Measurements from ENCODE around the gene SYT2. TPM values are rescaled to one million over a fixed set of nuclear protein-coding genes. Genes with fewer than 3 reads are reported as not detected.
A peak's percentile ranks its signal among the peaks of the same experiment; 100 is the strongest.
"Not testable (repeated sequence)": the region's sequence is repeated elsewhere in the genome, so short reads cannot be mapped to it uniquely, and the experiment has no call there.

Gene SYT2
- total RNA-seq, 1 experiment from 2014 or later = not detected

DNA sequence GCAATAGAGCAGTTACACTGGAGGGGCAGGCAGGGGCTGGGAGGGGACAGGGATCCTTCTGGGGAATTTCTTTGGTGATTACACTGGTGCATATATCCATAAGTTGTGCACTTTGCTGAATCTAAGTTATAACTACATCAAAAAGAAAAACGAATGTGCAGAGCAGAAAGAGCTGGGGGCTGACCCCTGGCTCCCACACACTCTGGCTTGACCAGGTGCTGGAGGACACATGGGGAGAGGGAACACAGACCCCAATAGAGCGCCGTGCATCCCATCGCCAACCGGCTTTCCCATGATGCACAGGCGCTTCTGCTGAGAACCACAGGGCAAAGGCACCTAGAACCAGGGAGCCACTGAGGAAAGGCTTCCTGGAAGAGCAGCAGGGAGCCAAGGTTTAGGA lies 80.2 kb downstream of the SYT2 start:
- in situ Hi-C loops (cut with HindIII; ENCODE audit: low sequenced_read_pairs); DNase-seq (ENCODE audit: low spot score): not testable (repeated sequence)

DNA sequence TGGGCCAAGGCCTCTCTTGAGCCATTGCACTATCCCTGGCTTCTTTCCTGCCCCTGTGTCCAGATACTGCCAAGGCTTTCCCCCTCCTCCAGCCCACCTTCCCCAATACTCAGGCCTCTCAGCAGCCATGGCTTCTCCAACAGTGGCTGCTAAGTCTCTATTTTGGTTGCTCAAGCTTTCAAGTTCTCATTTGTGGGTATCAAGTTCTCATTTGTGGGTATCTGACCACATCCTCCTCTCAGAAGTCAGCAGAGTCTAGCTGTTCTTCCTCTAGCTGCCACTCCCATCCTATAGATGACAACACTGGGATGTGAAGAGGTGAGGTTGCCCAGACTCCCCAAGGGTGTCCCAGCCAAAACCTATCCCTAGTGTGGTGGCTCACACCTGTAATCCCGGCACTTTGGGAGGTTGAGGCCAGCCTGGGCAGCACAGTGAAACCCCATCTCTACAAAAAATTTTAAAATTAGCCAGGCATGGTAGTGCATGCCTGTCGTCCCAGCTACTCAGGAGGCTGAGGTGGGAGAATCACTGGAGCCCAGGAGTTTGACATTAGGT lies 80.9 kb downstream of the SYT2 start:
- in situ Hi-C loops (cut with HindIII; ENCODE audit: low sequenced_read_pairs); DNase-seq (ENCODE audit: low spot score): not testable (repeated sequence)

DNA sequence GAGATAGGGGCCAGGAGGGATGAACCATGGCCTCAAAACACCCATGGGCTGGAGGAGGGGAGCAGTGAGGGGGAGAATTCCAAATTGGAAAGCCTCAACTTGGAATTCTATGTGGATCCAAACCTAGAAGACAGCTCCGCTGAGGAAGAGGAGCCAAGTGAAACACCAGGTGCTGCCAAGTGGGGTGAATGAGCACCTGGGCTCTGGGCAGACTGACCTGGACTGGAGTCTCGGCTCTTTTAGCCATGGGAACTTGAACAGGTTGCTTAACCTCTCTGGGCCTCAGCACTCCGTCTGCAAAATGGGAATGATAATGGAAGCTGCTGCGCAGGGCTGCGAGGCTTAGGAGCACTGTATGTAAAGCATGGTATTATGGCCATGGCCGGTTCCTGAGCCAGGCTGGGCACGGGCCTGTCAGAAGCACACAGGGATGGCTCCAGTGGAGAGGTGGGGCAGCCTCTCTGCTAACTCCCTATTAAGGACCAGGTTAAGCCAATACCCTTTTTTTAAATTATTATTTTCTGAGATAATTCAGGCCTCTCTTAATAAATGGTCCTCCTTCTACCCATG lies 81.5 kb downstream of the SYT2 start:
- in situ Hi-C loops (cut with HindIII; ENCODE audit: low sequenced_read_pairs) = no loop called here
- peak; percentile 90 for DNase-seq (ENCODE audit: low spot score)

DNA sequence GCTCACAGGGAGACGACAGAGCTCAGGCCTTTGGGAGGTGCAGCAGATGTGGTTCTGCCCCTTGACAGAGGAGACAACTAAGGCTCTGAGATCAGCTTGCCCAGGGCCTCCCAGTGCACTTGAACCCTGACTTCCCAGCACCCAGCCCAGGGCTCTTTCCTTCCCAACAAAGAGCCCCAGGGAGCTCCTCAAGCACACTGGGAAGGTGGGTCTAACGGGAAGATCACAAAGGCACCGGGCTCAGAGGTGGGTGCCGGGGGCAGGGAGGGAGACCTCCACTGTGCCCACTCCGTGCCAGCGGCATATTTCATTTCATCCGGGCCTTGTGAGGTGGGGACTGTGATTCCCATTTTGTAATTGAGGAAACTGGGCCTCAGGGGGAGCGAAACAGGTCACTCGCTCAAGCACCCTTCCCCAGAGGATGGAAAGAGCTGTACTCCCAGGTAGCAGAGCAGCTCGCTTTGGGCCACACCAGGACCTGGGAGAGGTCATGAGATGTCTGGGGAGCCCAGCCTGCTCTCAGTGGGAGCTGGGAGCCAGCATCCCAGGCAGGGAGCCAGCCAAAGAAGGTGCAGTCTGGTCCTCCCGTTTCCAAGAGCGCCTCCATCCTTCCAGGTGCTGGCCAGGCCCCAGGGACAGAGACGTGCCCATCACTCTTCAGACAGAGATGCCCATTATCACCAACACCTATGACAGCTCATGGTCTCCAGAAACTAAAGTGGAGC lies 82.3 kb downstream of the SYT2 start:
- in situ Hi-C loops (cut with HindIII; ENCODE audit: low sequenced_read_pairs) = no loop called here
- DNase-seq (ENCODE audit: low spot score) = no peak

DNA sequence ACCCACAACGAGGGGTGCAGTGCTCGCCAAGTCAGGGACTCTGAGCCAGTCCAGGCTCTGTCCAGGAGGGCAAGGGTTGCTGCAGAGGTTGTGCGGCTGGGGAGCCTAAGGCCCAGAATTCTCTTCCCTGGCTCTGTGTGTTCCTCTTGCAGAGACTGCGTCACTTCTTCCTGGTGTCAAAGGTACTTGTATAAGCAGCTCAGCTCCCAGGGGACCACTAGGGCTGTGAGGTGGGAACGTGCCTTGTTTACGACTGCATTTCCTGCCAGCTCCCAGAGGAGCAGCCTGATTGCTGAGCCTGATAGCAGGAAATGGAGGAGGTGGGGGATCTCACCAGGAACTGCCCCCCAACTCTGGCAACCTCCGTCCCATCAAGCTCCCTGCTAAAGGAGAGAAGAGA lies 83.2 kb downstream of the SYT2 start:
- DNase-seq (ENCODE audit: low spot score); in situ Hi-C loops (cut with HindIII; ENCODE audit: low sequenced_read_pairs): not testable (repeated sequence)

DNA sequence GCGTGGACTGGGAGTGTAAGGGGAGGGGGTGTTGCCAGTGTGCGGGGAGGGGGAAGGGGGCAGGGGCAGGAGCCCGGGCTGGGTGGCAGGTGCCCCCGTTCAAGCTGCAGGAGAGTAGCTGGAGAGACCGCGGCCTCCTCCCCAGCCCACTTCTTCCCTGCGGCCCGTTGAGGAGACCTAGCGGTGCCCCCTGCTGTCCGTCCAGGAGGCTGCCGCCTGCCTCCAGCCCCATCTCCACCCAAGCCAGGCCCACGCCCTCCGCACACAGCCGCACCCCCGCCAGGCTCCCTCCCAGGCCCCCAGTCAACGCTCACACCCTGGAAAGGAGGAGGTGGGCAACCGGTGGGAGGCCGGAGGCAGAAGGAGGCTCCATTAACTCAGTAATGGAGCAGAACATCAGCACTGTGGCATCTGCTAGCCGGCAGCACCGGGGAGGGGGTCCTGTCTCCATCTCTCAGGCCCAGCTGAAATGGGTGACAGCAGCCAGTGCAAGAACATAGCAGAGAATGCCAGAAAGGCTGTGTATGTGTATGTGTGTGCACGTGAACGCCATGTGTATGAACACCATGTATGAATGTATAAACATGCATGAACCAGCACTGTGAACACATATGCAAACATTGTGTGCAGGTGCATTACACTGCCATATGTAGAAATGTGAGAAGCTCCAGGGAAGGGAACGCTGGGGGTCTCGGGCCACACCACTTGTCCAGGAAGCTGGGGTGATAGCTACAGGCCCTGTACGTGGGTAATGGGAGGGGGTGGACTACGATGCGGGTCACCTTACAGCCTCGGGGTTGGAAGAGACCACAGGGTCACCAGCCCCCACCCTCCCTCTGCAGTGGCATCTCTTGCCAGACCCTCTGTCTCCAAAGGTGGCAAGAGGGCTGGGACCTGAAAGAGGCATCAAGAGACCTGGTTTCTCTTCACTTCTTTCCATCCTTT lies 84.6 kb downstream of the SYT2 start:
- in situ Hi-C loops (cut with HindIII; ENCODE audit: low sequenced_read_pairs) = no loop called here
- no peak for DNase-seq (ENCODE audit: low spot score)

DNA sequence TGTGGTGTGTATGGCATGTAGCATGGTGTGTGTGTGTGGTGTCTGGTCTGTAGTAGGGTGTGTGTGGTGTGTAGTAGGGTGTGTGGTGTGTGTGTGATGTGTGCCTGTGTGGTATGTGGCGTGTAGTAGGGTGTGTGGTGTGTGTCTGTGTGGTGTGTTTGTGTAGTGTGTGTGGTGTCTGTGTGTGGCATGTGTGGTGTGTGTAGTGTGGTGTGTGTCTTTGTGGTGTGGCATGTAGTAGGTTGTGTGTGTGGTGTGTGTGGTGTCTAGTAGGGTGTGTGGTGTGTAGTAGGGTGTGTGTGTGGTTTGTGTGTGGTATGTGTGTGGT lies 85.5 kb downstream of the SYT2 start:
- in situ Hi-C loops (cut with HindIII; ENCODE audit: low sequenced_read_pairs) = no loop called here
- DNase-seq (ENCODE audit: low spot score) = no peak

DNA sequence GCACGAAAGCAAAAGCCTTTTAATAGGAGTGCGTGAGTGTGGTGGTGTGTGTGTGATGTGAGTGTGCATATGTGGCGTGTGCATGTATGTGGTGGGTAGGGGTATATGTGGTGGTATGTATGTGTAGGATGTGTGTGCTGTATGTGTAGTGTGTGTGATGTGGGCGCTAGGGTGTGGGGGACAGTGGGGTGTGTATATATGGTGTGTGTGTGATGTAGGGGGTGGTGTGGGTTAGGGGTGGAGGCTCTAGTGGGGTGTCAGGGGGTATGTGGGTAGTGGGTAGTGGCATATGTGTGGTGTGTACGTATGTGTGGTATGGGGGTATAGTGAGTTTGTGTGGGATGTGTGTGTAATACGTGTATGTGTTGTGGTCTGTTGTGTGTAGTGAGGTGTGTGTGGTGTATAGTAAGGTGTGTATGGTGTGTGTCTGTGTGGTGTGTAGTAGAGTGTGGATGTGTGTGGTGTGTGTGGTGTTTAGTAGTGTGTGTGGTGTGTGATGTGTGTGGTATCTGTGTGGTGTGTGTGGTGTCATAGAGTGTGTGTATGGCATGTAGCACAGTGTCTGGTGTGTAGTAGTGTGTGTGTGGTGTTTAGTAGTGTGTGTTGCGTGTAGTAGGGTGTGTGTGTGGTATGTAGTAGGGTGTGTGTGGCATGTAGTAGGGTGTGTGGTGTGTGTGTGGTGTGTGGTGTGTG lies 86.0 kb downstream of the SYT2 start:
- in situ Hi-C loops (cut with HindIII; ENCODE audit: low sequenced_read_pairs) = no loop called here
- no peak for DNase-seq (ENCODE audit: low spot score)

DNA sequence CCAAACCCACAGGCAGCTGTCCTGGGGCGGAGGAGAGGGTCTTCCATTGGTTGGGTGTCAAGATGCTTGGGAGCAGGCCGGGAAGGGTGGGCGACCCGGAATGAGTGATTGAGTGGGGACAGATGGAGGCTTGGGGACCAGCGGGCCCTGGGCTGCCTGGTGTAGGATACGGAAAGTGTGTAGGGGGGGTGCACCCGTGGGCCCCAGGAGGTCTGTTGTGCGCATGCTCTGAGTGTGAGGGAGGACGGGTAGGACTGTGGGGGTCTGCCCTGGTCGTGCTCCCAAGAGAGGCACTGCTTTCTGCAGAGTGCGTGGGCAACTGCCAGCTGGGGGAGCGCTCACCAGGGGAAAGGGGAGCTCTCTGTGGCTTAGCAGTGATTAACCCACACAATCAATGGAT lies 86.8 kb downstream of the SYT2 start:
- DNase-seq (ENCODE audit: low spot score); in situ Hi-C loops (cut with HindIII; ENCODE audit: low sequenced_read_pairs): not testable (repeated sequence)

DNA sequence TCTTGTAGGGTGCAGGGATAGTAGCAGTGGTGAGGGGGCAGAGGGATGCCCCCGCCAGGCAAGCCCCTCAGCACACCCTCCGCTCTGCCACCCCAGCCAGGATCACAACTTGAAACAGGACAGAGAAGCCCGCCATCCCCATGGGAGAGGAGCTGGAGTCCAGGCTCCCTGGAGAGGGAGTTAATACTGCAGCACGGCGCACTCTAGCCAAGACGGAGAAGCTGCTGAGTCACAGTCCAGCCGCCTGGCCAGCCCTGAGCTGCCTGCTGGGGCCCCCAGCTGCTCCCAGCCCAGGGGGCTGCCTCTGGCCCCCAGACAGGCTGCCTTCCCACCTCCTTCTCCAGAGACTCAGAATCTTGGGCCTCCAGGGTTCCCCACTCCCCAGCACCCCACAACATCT lies 87.2 kb downstream of the SYT2 start:
- in situ Hi-C loops (cut with HindIII; ENCODE audit: low sequenced_read_pairs) = no loop called here
- no peak for DNase-seq (ENCODE audit: low spot score)

DNA sequence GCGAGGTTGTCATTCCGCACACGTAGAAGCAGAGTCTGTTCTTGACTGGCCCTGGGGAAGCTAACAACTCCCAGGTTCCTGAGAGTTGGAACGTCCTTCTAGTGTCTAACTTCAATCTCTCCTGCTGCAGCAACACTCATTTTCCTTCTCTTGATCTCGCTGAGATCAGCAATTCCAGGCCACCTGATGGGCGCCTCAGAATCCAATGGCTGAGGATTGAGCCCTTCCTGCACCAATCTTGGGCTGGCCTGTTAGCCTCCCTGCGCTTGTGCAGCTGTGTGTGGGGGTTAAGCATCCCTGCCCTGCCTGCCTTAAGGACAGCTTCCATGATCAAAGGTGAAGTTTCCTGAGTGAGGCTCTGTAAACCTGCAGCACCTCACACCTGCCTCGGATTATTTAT lies 87.9 kb downstream of the SYT2 start:
- DNase-seq (ENCODE audit: low spot score) = no peak
- in situ Hi-C loops (cut with HindIII; ENCODE audit: low sequenced_read_pairs) = no loop called here

DNA sequence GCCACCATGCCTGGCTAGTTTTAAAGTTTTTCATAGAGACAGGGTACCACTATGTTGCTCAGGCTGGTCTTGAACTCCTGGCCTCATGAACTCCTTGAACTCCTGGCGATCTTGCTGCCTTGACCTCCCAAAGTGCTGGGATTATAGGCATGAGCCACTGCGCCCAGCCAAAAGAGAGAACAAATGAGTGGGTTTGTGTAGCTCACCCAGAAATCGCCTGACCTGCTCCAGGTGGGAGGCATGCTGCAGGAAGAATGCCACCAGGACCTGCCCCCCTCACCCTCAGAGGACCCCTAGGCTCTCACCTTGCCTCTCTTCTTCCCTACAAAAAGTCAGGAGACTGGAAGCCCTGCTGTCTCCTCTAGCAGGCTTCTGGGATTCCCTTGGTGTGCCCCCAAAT lies 88.8 kb downstream of the SYT2 start:
- in situ Hi-C loops (cut with HindIII; ENCODE audit: low sequenced_read_pairs) = no loop called here

DNA sequence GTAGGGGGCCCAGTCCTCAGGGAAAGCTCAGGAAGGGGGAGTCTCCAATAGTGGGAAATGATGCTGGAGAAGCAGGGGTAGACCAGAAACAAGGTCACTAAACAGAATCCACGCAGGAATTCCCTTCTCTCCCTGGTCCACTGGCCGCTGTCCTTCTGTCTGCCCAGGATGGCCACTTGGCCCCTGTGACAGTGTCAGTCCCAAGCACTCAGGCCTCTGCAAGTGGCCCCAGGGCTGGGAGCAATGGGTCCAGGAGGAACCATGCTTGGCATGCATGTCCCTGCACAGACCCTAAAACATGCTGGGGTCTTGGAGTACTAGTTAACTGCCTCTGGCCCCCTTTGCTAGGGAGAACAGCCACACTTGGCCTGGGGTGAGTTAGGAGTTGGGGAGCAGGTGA lies 90.2 kb downstream of the SYT2 start:
- DNase-seq (ENCODE audit: low spot score); in situ Hi-C loops (cut with HindIII; ENCODE audit: low sequenced_read_pairs): not testable (repeated sequence)

More for the DNA sequence above, 88.8 kb downstream of the SYT2 start:
- DNase-seq (ENCODE audit: low spot score) = no peak

DNA sequence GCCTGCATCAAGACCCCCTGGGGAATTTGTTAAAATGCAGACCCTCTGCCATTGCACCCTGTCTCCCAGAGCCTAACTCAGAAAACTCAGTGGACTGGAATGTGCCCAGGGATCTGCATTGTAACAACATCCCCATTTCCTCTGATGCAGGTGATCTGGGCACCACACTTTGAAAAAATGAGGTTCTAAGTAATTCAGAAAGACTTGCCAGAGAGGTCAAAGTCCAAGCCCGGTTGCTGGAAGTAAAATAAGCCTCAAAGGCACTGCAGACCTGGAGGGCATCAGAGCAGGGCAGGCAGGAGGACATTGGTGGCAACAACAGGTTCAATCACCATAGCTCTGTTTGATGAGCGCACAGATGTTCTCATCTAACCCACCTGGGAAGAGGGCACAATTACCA lies 90.7 kb downstream of the SYT2 start:
- no peak for DNase-seq (ENCODE audit: low spot score)
- in situ Hi-C loops (cut with HindIII; ENCODE audit: low sequenced_read_pairs) = no loop called here

DNA sequence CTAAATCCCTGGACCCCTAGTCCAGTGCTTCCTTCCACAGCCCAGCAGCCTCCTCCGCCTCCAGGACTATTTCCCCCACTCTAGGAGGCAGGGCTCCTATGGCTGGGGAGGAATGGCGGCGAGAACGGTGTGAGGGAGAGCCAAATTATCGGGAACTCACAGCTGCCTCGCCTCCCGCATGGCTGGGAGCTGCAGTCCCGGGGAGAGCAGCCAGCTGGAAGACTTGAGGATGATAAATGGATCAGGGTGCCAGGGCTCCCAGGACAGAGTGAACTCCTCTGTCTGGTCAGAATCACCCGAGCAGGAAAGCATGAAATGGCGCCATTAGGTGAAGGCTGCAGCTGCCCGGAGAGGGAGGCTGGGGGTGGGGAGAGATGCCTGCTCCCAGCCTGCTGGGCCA lies 91.2 kb downstream of the SYT2 start:
- in situ Hi-C loops (cut with HindIII; ENCODE audit: low sequenced_read_pairs); DNase-seq (ENCODE audit: low spot score): not testable (repeated sequence)

DNA sequence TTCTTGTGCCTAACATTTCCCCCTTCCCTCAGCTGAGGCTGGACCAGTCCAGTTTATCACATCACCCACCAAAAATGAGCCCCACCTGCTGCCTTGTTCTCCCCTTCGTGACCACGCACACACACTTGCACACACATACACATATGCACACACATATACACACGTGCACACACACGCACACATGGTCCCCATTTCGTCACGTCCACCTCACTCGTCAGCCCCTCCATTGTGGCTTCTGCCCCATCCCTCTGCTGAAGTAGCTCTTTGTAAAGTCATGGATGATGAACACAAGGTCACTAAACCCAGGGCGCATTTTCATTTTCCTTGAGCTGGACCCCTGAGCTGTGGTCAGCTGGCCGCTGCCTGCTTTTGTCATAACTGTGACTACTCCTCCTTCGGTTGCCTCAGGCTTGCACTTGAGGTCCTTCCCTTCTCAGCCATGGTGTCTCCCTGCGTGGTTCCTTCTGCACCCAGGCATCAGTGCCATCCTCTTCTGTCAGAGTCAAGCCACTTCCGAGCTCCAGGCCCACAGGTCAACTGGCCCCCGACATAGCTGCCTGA lies 93.8 kb downstream of the SYT2 start:
- in situ Hi-C loops (cut with HindIII; ENCODE audit: low sequenced_read_pairs) = no loop called here
- DNase-seq (ENCODE audit: low spot score) = no peak

DNA sequence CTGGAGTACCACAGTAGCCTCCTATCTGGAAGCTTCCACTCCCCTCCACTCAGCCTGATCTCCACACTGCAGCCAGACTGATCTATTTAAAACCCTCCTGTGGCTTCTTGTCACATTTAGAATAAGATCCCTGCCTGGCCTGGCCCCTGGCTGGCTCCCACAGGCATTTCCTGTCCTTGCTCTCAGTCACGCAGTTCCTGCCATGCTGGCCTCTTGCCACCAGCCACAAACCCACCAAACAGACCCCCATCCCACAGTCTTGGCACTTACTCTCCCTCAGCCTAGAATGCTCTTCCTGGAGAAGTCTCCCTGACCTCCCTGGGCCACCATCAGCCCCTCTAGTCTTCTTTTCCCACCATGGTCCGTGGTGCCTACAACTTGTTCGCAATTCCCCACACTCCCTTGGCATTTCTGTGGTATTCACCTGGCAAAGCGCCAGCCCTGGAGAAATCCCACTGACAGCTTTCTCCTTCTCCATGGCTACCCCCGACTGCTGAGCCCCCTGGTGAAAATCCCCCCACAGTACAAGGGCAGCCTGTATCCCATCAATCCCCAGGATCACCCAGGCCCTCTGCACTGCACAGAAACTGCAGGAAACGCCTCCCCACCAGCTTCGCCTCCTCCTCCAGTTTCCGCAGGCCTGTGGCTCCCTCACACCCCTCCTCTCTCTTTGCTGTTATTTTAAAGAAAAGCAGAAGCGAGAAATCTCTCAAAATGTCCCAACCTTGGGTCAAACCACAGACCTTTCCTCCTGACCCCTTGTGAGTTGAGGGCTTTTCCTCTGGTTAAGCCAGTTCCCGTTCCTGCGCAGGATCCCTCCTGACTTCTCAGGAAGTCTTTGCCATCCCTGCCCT lies 94.5 kb downstream of the SYT2 start:
- in situ Hi-C loops (cut with HindIII; ENCODE audit: low sequenced_read_pairs) = no loop called here

DNA sequence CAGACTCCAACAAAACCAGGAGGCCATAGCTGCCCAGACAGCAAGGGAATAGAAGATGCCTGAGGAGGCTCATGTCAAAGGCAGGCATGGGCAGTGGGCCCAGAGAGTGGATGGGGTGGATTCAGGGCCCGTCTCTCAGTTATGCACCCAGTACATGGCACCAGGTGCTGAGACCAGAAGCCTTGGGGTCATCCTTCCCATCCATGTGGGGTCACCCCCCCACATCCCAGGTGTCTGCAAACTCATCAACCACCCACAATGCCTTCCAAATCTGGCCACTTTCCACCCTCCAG lies 95.1 kb downstream of the SYT2 start:
- in situ Hi-C loops (cut with HindIII; ENCODE audit: low sequenced_read_pairs) = not testable (repeated sequence)
- peak; percentile 49 for DNase-seq (ENCODE audit: low spot score)

More for the DNA sequence above, 94.5 kb downstream of the SYT2 start:
- no peak for DNase-seq (ENCODE audit: low spot score)

Measured in G401 (cell line).